ENCODE measurements around the gene CTDSPL.
"Not testable (repeated sequence)": the region's sequence is repeated elsewhere in the genome, so short reads cannot be mapped to it uniquely, and the experiment has no call there.

The CTDSPL gene

DNA sequence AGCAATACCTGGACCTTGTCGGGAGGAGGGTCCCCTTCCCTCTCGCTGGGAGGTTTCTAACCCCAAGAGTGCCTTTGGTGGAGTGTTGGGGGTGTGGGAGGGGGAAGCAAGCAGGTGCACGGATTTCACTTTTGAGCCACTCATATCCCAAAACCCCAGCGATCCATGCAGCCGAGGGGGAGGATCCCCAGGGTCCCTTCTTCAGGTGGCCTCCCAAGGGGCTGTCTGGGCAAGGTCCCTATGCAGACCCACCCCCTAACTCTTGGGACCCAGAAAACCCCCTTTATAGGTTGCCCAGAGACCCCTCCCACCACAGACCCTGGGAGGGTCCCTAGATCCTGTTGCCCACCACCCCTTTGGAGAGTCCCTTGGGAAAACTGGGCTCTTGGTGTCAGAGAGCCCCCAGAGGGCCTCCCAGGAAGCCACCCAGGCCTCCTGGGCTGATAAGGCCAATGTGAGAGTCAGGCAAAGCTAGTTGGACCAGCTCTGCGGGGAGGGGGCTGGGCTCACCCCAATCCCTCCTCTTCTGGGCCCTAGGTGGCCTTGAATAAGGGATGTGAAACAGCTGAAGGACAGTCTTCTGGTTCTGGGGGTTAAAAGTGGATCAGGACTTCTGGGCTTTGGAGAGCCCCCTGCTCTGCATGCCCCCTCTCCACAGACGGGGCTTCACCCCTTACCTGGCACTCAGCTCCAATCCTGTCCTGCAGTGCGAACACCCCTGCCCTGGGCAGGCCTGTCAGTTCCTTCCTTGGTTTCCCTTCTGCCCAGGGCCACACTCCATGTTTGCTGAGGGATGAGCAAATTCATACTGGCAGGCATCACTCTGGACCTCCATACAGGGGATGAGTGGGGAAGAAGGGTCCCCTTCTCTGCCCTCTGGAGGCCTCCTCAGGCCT is 168.7 kb downstream of the CTDSPL start:
- H3K36me3 Mint-ChIP-seq (ENCODE audit: low read depth) = no peaks in the 10 kb centered on the region
- peaks cover 41% of the 10 kb centered on the region for H3K4me1 Mint-ChIP-seq (ENCODE audit: low read depth)
- no peaks in the 10 kb centered on the region for H3K9me3 Mint-ChIP-seq
- intact Hi-C loops (cut with micrococcal nuclease) = no loop called here
- H3K27me3 Mint-ChIP-seq = peaks cover 61% of the 10 kb centered on the region
- H3K27ac Mint-ChIP-seq = peak overlapping the region; percentile 60
- peak overlapping the region; percentile 49 for H3K4me3 Mint-ChIP-seq

DNA sequence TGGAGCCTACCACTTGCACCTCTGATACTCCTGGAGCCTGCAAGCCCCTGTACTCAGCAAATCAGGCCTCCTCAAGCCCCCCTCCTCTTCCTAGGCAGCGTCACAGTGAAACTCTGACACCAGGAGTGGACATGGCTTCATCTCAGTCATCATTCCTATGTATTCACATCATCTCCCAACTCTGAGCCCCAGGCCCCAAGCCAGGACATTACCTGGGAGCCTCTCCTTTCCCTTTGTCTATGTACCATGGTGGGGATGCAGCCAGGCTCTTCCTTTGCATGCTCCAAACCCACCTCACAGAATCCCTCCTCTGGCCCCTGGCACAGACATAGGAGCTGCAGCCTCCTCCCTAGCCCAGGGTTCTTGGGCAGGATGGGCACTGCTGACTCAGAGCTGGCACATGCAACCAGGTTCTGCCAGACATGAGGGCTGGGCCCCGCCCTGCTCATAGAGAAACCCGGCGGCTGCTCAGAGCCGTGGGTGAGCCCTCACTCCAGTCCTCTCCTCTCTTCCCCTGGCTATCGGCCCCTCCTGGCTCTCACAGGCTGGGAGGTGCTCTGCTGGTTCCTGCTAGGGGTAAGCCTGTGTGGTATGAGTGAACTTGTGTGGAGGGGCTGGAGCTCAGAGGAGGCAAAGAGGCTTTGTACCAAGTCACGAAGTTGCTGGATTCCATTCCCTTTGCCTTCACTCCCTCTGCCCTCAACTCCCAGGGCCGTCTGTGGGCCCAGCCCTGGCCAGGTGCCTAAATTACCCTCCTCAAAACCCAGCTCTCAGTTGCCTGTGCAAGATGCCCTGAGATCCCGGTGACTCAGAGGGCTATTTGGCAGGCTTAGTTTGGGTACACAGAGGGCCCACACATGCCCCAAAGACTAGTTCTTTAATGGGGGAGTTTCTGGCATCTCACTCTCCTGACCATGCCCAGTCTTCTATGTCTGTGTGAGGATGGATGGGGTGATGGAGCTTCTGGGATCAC is 169.6 kb downstream of the CTDSPL start:
- Mint-ChIP-seq H3K4me1 (ENCODE audit: low read depth) (peaks cover 35% of the 10 kb centered on the region), H3K36me3 (ENCODE audit: low read depth) (no peaks in the 10 kb centered on the region), H3K27me3 (peaks cover 61% of the 10 kb centered on the region), H3K9me3 (no peaks in the 10 kb centered on the region), H3K27ac (peak overlapping the region; percentile 60), H3K4me3 (peak overlapping the region; percentile 30)
- intact Hi-C loops (cut with micrococcal nuclease) = no loop called here

DNA sequence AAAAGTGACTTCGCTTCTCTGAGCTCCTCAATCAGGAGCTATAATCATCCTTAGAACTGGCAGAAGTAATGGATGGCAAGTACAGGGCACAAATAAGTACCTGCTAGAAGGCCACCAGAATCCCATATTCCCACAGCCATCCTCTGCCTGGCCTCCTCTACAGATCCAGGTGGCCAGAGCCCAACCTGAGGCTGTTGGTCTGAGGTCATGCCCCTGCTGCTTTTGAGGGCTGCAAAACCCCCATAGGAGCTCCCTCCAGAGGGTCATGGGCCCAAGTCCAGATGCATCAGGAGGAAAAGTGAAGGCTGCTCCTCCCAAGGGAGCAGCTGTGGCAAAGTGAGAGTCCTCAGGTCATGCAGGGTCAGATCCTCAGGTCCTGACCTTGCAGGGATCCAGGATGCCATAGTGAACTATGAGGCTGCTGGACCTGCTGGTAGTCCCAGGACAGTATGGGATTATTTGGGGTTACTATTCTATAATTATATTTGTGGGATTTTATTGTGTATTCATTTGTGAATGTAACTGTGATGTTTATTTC is 170.7 kb downstream of the CTDSPL start:
- no peak overlapping the region for H3K27ac Mint-ChIP-seq
- no peak overlapping the region for H3K4me3 Mint-ChIP-seq
- H3K9me3 Mint-ChIP-seq = no peaks in the 10 kb centered on the region
- peaks cover 35% of the 10 kb centered on the region for H3K4me1 Mint-ChIP-seq (ENCODE audit: low read depth)
- H3K36me3 Mint-ChIP-seq (ENCODE audit: low read depth) = no peaks in the 10 kb centered on the region
- H3K27me3 Mint-ChIP-seq = peaks cover 52% of the 10 kb centered on the region
- intact Hi-C loops (cut with micrococcal nuclease) = no loop called here

DNA sequence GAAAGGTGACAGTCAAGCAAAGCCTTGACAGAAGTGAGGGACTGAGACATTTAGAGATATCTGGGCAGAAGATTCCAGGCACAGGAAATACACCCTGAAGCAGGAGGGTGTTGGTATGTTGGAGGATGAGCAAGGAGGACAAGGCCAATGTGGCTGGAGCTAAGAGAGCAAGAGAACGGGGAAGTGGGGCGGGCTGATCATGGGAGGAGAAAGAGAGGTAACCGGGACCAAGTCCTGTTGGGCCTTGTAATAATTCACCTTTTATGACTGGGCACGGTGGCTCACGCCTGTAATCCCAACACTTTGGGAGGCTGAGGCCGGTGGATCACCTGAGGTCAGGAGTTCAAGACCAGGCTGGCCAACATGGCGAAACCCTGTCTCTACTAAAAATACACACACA is 171.9 kb downstream of the CTDSPL start:
- peaks cover 40% of the 10 kb centered on the region for H3K27me3 Mint-ChIP-seq
- H3K27ac Mint-ChIP-seq; intact Hi-C loops (cut with micrococcal nuclease); H3K36me3 Mint-ChIP-seq (ENCODE audit: low read depth); H3K4me3 Mint-ChIP-seq; H3K9me3 Mint-ChIP-seq: not testable (repeated sequence)
- H3K4me1 Mint-ChIP-seq (ENCODE audit: low read depth) = peaks cover 36% of the 10 kb centered on the region

Data from dendritic cell treated with granulocyte-macrophage colony-stimulating factor and Interleukin-4, amounts not matched to agents 40 ng/mL and 50 ng/mL, for 4 days (primary cell).